Neural cell (in vitro differentiated cells): ENCODE measurements around the gene RAVER1.
"Not testable (repeated sequence)": the region's sequence is repeated elsewhere in the genome, so short reads cannot be mapped to it uniquely, and the experiment has no call there.

Source experiments
- CTCF ChIP-seq: fragments of 450-650 bp; IDR thresholded peaks from 2 replicates; pipeline ENCODE4 v1.5.1; 2014; ENCODE audit warnings: antibody characterized with exemption, mild to moderate bottlenecking, moderate library complexity; ENCODE audit not compliant: poor library complexity, severe bottlenecking
- REST ChIP-seq: IDR thresholded peaks from 2 replicates; pipeline ENCODE4 v1.6.1; 2012; ENCODE audit warnings: borderline replicate concordance

- TF ChIP-seq CTCF, REST: not testable (repeated sequence)
Measured at GRCh38 chr19:10366950-10367512, 33.7 kb upstream of the RAVER1 start.
